ENCODE data around the gene PEG3.
"Not testable (repeated sequence)": the region's sequence is repeated elsewhere in the genome, so short reads cannot be mapped to it uniquely, and the experiment has no call there.

DNA sequence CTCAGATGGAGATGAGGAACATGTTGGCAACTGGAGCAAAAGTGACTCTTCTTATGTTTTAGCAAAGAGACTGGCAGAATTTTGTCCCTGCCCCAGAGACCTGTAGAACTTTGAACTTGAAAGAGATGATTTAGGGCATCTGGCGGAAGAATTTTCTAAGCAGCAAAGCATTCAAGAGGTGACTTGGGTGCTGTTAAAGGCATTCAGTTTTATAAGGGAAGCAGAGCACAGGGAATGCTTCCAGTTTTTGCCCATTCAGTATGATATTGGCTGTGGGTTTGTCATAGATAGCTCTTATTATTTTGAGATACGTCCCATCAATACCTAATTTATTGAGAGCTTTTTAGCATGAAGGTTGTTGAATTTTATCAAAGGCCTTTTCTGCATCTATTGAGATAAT, 11.8 kb upstream of the PEG3 start:
- not testable (repeated sequence) for TF ChIP-seq EZH2 (IDR thresholded peaks at IDR 0.05; ENCODE audit: borderline replicate concordance)
- TF ChIP-seq, protein P1, sequence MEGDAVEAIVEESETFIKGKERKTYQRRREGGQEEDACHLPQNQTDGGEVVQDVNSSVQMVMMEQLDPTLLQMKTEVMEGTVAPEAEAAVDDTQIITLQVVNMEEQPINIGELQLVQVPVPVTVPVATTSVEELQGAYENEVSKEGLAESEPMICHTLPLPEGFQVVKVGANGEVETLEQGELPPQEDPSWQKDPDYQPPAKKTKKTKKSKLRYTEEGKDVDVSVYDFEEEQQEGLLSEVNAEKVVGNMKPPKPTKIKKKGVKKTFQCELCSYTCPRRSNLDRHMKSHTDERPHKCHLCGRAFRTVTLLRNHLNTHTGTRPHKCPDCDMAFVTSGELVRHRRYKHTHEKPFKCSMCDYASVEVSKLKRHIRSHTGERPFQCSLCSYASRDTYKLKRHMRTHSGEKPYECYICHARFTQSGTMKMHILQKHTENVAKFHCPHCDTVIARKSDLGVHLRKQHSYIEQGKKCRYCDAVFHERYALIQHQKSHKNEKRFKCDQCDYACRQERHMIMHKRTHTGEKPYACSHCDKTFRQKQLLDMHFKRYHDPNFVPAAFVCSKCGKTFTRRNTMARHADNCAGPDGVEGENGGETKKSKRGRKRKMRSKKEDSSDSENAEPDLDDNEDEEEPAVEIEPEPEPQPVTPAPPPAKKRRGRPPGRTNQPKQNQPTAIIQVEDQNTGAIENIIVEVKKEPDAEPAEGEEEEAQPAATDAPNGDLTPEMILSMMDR (IDR thresholded peaks at IDR 0.05; ENCODE audit: poor library complexity): not testable (repeated sequence)
